Inflammatory macrophage treated with lipopolysaccharide for 4 hours (primary cell): ENCODE data around the gene COMMD1.
"Not testable (repeated sequence)": the region's sequence is repeated elsewhere in the genome, so short reads cannot be mapped to it uniquely, and the experiment has no call there.

Source experiments
- DNase-seq: peaks from one replicate; pipeline ENCODE4 v3.0.0-alpha.2; 2020

Gene COMMD1

DNA sequence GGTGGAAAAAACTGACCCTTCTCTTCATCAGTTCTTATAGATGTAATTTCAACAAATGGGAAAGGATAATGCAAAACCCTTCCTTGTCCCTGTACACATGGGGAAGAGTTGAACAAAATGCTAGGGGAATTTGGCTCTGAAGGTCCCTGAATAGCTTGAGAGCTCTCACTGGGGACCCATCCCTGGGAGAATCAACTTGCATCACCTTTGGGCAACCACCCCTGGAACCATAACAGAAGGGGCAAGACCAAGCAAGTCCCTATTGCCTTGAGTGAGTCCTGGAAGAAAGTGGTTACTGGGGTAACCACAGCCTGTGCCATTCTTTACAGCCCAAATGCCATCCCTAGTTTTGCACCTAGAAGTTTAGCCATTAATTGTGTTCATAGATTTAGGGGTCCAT, 238.2 kb downstream of the COMMD1 start:
- no peak for DNase-seq

DNA sequence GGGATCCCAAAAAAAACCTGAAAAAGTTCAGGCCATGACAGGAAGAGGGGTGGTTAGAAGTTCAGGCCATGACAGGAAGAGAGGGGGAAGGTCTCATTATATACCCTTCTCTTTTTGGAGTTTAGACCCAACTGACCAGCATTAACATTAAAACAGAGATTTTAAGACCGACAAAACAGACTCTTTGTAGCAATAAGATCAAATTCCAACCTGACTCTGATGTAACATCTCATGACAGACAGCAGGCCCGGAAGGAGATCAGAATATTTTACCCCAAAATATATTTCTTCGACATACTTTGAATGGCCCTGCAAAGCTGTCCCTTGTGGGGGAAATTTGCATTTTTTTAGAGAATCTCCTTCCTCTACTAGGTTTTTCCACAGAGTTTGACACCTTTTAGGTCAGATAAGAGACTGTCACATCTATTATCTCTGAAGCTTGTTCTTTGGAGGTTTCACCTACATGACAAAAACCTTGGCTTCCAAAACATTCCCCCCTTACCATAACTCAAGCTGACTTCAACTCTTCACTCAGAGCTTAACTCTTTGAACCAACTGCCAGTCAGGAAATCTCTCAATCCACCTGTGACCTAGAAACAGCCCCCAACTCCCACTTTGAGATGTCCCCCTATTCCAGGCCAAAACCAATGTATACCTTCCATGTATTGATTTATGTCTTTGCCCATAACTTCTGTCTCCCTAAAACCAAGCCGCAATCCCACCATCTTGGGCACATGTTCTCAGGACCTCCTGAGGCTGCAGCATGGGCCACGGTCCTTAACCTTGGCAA, 239.4 kb downstream of the COMMD1 start:
- DNase-seq, result no peak

DNA sequence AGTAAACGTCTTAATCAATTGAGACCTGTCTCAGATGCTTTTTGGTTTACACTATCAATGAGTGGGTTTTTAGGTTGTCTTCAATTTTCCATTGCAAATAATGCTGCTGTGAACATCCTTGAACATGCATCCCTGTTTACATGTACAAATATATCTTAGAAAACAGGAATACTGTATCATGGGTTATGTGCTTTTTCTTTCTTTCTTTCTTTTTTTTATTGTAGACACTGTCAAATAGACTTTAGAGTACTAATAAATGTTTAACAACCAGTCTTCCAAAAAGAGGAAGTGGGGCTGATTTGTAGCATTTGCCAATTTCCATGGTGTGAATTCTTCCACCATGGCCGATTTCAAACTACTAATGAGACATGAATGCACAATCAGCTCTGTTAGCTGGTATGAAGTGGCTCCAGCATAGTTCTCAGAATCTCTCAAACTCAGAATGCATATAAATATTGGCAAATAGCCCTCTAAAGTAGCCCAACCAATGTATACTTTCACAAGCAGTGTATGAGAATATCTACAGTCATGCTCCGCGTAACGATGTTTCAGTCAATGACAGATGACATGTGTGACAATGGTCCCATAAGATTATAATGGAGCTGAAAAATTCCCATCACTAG, 240.1 kb downstream of the COMMD1 start:
- DNase-seq, result peak; percentile 36

DNA sequence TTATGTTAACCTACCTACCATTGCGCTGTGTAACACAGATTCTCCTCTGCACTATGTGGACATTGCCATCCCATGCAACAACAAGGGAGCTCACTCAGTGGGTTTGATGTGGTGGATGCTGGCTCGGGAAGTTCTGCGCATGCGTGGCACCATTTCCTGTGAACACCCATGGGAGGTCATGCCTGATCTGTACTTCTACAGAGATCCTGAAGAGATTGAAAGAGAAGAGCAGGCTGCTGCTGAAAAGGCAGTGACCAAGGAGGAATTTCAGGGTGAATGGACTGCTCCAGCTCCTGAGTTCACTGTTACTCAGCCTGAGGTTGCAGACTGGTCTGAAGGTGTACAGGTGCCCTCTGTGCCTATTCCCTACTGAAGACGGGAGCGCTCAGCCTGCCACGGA, 241.3 kb downstream of the COMMD1 start:
- not testable (repeated sequence) for DNase-seq

DNA sequence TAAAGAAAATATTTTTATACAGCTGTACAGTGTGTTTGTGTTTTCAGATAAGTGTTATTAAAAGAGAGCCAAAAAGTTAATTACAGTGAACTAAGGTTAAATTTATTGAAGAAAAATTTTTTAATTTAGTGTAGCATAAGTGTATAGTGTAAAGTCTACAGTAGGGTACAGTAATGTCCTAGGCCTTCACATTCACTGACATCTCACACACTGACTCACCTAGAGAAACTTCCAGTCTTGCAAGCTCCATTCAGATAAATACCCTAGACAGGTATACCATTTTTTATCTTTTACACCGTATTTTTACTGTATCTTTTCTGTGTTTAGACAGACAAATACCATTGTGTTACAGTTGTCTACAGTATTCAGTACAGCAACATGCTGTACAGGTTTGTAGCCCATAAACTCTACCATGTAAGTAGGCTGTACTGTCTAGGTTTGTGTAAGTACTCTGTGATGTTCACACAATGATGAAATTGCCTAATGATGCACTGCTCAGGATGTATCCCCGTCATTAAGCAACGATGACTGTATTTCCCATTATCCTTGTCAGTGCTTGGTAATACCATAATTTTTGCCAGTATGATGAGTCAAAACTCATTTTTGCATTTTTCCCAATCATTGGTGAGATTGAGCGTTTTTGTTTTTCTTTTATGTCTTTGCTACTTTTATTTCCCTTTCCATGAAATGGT, 242.3 kb downstream of the COMMD1 start:
- DNase-seq, result peak; percentile 66

DNA sequence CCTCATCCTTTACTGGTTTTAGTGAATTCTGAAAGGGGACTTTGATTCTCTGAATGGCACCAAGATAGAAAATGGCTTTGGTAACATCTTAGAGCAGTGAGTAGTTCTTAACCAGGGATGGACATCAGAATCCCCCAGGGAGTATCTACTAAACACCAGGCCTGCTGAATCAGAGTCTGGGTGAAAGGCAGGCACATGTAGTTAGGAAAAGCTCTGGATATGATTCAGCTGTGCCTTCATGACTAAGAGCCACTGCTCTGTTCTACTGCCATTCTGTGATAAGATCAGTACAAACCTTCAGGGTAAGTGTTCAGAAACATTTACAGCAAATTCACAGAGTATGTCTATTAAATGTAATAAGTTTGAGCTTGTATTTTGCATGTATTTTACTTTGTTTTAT, 244.2 kb downstream of the COMMD1 start:
- no peak for DNase-seq

DNA sequence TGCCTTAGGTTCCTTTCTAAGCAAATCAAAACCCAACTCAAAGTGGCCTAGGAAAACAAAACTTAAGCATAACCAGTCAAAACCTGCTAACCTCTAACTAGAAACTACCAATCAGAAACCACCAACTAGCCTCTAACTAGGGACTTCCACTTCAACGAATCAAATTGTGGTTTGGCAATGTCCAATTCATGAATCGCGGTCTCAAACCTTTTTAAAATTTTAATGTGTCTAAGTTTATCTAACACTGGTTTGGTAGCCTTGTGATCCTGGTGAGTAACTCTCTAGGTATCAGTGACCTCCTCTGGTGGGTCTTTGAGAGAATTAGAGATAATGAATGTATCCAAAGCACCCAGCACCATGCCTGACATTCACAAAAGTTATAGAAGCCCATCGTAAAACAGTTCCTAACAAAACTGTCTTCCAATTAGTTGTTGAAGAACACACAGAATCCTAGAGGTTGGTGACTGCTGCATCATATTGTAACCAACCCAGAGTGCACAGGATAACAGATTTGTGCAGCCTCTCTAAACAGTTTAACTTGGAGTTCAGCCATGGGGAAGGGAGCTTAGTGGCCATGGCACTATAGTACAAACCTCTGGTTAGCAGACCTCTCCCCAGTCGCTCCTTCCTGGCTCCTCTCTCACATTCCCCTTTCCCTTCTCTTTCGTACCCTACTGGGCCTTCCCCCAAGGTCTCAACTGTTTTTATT, 245.3 kb downstream of the COMMD1 start:
- DNase-seq, result no peak

DNA sequence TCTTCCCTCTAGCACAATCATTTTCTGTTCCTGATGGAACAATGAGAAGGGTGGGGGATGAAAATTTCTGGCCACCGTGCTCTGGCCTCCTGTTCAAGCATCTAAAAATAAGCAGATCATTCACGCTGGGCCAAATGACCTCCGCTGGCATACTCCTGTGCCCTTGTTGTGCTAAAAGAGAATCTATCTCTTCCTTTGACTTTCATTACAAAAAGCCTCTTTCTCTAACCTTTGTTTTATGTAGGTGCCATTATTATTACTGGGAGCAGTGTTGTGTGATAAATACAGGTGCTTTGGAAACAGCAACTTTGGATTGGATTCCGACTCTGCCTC, 245.8 kb downstream of the COMMD1 start:
- DNase-seq, result no peak

DNA sequence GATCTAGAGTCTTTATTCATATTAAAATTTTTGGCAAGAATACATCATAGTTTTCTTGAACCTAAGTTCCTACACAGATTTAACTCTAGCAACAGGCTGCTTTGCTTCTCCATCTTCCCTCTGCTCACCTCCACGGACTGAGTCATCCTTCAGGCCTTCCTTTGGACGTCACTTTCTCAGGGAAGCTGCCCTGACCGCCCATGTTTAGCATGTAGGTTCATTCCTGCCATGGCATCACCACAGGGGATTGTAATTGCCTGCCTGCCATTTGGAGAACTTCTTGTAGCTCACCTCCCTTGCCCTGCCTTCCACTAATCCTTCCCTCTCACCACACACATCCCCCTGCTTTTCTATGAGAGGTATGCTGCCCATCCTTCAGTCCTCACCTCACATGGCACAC, 246.5 kb downstream of the COMMD1 start:
- no peak for DNase-seq

DNA sequence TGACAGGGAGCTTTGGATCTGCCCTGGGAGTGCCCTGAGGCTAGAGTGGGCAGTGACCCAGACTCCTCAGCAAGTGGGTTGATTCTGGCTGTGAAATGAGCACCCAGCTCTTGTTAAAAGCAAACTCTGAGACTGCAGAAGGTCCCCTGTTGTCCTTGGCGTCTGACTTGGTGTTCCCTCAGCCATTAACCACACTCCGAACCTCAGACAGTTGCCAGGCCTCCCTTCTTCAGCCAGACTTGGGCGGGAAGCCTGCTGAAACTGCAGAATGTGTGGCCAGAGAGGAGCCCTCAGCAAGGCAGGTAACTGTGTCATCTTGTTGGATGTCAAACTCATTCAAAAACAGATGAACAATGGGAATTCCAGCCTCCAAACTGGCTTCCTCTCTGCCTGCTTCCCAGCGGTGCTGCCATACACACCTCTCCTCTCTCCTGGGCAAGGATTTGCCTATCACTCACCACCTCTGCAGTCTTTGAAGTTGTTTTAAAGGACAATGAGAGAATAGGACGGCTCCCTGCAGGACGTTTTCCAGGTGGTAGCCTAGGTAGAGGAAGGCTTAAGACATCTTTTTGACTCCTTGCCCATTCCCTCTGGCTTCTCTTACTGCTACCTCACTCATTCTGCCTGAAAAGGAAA, 251.5 kb downstream of the COMMD1 start:
- no peak for DNase-seq

DNA sequence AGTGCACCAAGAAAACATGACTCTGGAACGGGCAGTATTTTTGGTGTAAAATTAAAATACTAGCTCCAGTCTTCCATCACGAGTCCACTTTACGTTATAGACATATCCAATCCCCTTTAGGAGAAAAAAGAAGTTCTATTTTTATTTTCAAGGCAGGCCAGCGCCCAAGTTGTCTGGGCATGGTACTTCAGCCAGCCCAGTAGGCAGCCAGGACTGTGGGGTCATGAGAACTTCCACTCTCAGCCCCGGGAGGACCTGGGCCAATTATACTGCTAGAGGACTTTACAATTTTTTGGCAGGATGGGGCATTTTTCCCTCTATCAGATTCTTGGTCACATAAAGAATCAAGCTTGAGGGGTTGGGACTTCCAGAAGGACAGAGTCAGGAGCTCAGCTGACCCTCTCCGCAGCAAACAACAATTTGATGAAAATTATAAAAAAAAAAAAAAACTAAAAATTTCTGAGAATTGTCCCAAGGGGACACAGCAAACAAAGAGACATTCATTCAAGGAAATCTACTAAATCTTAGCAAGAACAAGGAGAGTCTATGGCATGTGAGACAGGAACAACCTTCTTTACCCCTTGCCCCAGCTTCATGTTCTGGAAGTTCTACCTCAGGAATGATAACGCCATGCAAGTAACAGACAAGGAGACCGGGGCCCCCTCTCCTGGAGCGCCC, 253.1 kb downstream of the COMMD1 start:
- no peak for DNase-seq

DNA sequence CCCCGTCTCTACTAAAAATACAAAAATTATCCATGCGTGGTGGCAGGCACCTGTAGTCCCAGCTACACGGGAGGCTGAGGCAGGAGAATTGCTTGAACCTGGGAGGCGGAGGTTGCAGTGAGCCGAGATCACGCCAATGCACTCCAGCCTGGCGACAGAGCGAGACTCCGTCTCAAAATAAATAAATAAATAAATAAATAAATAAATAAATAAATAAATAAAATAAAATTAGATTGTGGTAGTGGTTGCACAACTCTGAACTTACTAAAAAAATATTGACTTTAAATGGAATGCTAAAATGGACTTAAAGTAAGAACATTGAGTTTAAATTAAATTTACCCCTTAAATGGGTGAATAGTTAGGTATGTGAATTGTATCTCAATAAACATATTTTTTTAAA, 255.2 kb downstream of the COMMD1 start:
- DNase-seq, result not testable (repeated sequence)

DNA sequence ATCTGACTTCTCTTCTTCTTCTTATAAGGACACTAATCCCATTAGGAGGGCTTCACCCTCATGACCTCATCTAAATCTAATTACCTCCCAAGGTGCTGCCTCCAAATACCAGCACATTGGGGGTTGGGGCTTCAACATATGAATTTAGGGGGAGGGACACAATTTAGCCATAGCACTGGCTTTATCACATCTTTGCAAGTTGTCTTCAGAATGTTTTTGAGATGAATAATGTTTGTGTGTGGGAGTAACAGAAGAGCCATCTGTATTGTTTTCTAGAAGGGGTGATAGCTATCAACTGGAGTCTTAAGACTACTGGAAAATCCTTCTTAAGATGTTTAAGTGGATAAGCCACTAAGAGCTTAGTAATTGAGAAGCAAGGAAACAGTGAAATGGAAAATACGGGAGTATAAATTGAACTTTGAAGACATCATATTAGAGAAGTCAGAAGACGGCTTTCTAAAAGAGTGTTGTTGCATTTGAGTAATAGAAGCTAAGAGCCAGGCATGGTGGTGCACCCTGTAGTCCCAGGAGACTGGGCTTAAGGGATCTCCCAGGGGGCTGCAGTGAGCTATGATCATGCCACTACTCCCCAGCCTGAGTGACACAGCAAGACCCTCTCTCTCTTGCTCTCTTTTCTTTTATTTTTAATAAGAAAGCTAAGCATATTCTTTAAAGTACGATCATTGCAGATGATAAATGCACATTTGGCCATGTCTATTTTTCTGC, 257.8 kb downstream of the COMMD1 start:
- no peak for DNase-seq

DNA sequence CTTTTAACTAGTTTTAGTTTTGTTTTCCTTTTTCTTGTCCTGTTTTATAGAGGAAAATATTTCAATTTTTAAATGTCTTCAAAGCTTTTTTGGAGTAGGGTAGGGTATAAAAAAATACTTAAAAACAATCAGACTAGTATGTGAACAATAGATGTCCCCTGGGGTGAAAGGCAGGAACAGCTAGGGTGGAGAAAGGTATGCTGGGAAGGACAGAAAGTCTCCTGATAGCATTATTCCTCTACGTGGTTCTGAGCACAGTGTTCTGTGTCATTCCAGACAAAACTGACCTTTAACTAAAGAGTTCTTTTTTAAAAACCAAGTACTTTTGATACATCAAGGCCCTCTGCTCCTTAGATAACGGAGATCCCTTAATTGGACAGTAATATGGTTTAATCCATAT, 258.4 kb downstream of the COMMD1 start:
- no peak for DNase-seq

DNA sequence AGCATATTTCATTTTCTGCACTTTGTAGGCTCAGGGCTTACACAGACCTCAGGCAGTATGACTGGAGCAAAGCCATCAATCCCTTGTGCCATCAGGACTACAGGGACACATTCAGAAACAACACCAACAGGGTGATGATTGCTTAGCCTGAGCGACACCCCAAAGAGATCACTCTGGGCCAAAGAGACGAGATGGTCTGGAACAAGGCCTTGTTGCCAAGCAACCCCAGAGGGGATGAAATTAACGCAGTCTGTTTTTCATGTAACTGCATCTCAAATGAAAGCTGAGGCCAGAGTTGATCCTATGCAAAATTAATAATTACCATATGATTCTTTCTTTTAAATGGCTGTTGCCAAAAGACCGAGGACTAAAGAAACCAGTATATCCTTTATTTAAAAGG, 270.3 kb downstream of the COMMD1 start:
- DNase-seq, result no peak

DNA sequence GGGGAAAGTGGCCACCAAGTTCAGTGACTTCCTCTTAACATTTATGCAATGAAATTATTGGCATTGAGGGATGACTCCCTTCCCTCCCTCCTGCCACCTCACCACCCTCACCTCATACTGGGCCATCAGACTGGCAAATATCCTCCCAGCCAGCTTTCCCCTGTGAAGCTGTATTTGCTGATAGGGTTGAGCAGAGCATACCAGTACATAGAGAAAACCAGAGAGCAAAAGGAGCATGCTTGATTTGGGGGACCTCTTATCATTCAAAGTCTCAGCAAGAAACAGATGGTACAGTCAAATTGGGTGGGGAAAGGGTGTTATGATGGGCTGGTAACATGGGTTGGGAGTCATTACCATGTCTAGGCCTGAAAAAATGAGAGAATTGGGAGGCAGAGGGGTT, 271.3 kb downstream of the COMMD1 start:
- DNase-seq, result no peak

DNA sequence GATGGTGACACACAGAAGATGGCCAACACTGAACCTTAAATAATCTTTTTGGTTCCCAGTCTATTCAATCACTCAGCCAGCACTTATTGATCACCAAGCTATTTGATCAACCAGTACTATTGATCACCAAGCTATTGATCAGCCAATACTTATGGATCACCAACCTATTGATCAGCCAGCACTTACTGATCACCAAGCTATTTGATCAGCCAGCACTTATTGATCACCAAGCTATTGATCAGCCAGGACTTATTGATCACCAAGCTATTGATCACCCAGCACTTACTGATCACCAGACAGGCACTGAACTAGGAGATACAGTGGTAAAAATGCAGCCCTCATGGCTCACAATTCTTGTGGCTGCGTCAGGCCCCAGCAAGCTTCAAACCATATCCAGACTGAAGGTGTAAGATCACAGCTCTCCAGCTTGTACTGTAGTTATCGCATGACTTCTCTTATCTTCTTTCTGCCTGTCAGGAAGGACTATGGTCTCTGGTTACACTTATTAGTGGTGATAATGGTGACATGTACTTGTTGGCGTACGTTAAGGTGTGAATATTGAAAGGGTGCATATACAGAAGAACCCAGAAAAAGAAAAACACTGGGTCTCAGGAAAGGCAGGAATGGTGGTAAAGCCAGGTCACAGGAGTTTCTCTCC, 272.0 kb downstream of the COMMD1 start:
- no peak for DNase-seq

DNA sequence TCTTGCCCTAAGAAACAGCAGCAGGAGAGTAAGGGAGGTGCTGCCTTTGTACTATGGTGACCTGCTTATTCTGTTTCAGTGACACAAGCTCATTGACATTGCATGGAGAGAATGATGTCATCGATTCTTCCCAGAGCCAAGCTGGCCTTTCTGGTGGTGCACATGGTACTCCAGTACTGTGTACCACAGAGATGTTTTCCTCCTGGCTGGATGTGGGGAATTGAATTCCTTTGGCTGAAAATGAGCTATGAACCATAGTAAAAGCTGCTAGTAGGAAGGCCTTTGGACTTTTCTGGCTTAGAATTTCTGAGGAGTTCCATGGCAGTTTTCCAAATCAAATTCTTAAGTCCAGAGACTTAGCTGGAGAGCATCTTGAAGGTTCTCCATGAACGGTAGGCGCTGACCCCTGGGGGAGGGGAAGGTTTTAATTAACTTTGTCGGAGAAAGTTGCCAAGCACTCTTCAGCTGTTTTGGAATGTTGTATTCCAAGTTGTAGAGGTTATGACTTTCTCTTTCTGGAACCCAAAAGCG, 273.3 kb downstream of the COMMD1 start:
- no peak for DNase-seq

DNA sequence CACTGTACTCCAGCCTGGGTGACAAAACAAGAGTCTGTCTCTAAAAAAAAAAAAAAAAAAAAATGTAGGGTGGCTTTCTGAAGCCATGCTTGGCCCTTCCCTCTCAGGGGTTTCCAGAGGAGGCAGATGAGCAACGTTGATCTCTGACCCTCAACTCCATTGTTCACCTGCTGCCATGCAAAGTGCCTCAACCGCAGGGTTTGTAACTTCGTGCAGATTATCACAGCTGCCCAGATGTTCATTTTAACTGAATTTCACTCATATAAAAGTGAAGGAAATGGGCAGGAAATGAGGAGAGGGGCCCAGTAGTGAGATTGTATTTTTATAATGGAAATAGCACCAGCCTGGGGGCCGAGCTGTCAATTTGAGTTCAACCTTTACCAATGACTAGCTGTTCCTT, 275.5 kb downstream of the COMMD1 start:
- DNase-seq, result no peak

DNA sequence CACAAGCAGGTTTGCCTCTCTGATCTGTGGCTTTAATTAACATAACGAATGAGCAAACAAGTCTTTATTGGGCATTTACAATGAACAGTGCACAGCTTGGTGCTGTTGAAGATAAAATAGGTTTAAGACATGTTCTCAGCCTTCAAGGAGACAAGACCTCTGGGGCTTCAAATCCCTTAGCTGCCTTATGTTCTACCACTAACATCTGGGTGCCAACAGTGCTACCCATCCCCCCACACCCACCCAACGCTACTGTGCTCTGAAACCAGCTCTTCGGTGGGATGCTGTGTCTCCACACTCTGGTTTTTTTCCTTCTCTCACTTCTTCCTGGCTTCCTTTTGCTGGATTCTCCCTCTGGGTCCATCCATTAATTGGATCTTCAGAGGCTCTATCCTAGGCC, 276.4 kb downstream of the COMMD1 start:
- DNase-seq, result no peak
